Hematopoietic multipotent progenitor cell treated with erythropoietin and hydrocortisone succinate and interleukin-3 and kit ligand, for 15 days (in vitro differentiated cells): ENCODE measurements around the gene USP12.

Experiments used
- DNase-seq: peaks from one replicate; pipeline ENCODE4 v3.0.0-alpha.2; 2015; ENCODE audit warnings: low spot score

USP12 gene

GRCh38 chr13:27120811-27121210, 50.8 kb downstream of the USP12 start:
- DNase-seq: no peak

GRCh38 chr13:27120011-27120410, 51.6 kb downstream of the USP12 start:
- no peak for DNase-seq

GRCh38 chr13:27118428-27119054, 53.1 kb downstream of the USP12 start:
- DNase-seq: no peak

GRCh38 chr13:27117952-27118351, 53.7 kb downstream of the USP12 start:
- DNase-seq: no peak

- DNase-seq: no peak
These were observed 54.5 kb downstream of the USP12 start for GRCh38 chr13:27117158-27117557.

- DNase-seq: no peak
These were observed 58.2 kb downstream of the USP12 start for GRCh38 chr13:27113436-27113835.

GRCh38 chr13:27112006-27112405, 59.6 kb downstream of the USP12 start:
- no peak for DNase-seq

GRCh38 chr13:27110056-27110746, 61.4 kb downstream of the USP12 start:
- DNase-seq: no peak

- no peak for DNase-seq
These were observed 65.5 kb downstream of the USP12 start for GRCh38 chr13:27106144-27106543.

- DNase-seq: no peak
These were observed 67.0 kb downstream of the USP12 start for GRCh38 chr13:27104606-27105005.

- DNase-seq: no peak
These were observed 69.8 kb downstream of the USP12 start for GRCh38 chr13:27101847-27102246.

- no peak for DNase-seq
These were observed 70.3 kb downstream of the USP12 start for GRCh38 chr13:27101289-27101688.

GRCh38 chr13:27097691-27098090, 73.9 kb downstream of the USP12 start:
- no peak for DNase-seq

- no peak for DNase-seq
These were observed 80.2 kb downstream of the USP12 start for GRCh38 chr13:27091451-27091850.

- DNase-seq: no peak
These were observed 83.0 kb downstream of the USP12 start for GRCh38 chr13:27088619-27089018.

GRCh38 chr13:27086599-27087265, 84.9 kb downstream of the USP12 start:
- DNase-seq: no peak

- DNase-seq: no peak
These were observed 88.4 kb downstream of the USP12 start for GRCh38 chr13:27083183-27083582.

GRCh38 chr13:27081893-27082679, 89.5 kb downstream of the USP12 start:
- no peak for DNase-seq

- no peak for DNase-seq
These were observed 91.3 kb downstream of the USP12 start for GRCh38 chr13:27080018-27080948.

GRCh38 chr13:27079421-27079958, 92.1 kb downstream of the USP12 start:
- no peak for DNase-seq

- DNase-seq: no peak
These were observed 94.2 kb downstream of the USP12 start for GRCh38 chr13:27077451-27077850.
